ENCODE results near the gene TRAPPC11. TPM values are rescaled to one million over a fixed set of nuclear protein-coding genes. Genes with fewer than 3 reads are reported as not detected.

TRAPPC11 gene
- total and polyA plus RNA-seq, 2 of the 4 experiments (the other 2 are of a cell fraction), result 25.3 to 56.8 TPM

DNA sequence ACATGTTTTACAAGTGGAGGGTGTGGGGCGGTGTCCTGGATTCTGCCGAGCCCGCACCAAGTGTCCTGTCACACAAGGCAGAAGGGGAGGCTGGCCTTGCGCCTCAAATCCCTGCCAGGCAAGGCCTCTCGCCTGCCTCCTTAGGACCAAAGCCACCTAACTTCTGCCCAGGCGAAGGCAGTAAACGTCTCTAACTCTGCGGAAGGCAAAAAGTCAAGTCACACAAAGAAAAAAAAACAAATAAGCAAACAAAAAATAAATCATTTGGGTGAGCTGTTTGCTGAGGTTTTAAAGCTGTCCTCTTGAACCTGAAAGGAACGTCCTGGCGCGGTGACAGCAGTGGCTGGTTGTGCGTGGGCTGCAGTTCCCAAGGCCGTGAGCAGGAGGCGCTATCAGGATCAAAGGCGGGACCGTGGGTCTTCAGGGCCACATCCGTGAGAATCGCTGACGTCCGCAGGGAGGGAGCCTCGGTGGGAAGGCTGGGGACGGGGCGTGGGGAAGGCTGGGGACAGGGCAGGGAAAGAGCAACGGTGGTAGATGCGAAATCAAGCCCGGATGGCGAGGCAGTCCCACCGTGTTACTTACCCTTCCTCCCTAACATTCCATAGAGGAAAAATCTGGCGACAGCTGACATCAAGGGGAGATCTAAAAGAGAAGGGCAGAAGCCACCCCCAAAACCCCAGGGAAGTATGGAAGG is 99.1 kb downstream of the TRAPPC11 start:
- Histone ChIP-seq H3K23ac (ENCODE audit: low read depth, low read length) (no peak overlapping the region), H3K9me3 (ENCODE audit: control insufficient read depth, insufficient read depth, low read length) (no peaks in the 10 kb centered on the region), H4K20me1 (ENCODE audit: insufficient read depth, low read length) (no peaks in the 10 kb centered on the region), H2AK5ac (ENCODE audit: low read depth, low read length) (no peak overlapping the region), H3K14ac (replicated peaks; ENCODE audit: low read depth, low read length) (no peak overlapping the region), H3K4me1 (ENCODE audit: control insufficient read depth, insufficient read depth, low read length) (no peaks in the 10 kb centered on the region), H2BK20ac (ENCODE audit: low read depth, low read length) (no peak overlapping the region), H4K91ac (ENCODE audit: insufficient read depth, low read depth, low read length) (no peak overlapping the region), H3K79me1 (ENCODE audit: low read depth in 1 of 2, low read length in 2 of 2) (no peaks in the 10 kb centered on the region), H3K4ac (ENCODE audit: low read depth, low read length) (no peak overlapping the region), H3K56ac (ENCODE audit: extremely low read depth, insufficient read depth, low read length) (no peak overlapping the region), H3K27ac (ENCODE audit: insufficient read depth, low read length) (no peak overlapping the region), H3K4me3 (ENCODE audit: insufficient read depth, low read depth, low read length) (no peak overlapping the region), H3K18ac (ENCODE audit: low read depth, low read length) (no peak overlapping the region), H2AK9ac (replicated peaks; ENCODE audit: low read depth, low read length, poor library complexity) (no peak overlapping the region), H2BK15ac (ENCODE audit: low read depth, low read length) (no peak overlapping the region), H2BK5ac (ENCODE audit: low read depth, low read length, poor library complexity, severe bottlenecking) (no peak overlapping the region), H3K9ac (ENCODE audit: low read depth, low read length) (no peak overlapping the region), H3K9me1 (ENCODE audit: insufficient read depth, low read length) (no peaks in the 10 kb centered on the region), H3K4me2 (ENCODE audit: low read depth, low read length) (no peak overlapping the region), H2AFZ (replicated peaks; ENCODE audit: low read length, poor library complexity) (no peak overlapping the region), H3K36me3 (ENCODE audit: control insufficient read depth, insufficient read depth, low read length) (no peaks in the 10 kb centered on the region), H2BK120ac (ENCODE audit: low read depth, low read length) (no peak overlapping the region), H3K27me3 (ENCODE audit: control insufficient read depth, insufficient read depth, low read length) (no peaks in the 10 kb centered on the region), H4K5ac (ENCODE audit: low read depth, low read length) (no peak overlapping the region), H4K8ac (ENCODE audit: low read depth in 2 of 2, low read length in 2 of 2) (no peak overlapping the region)
- no TSS peak for BruUV-seq (replicated peaks)
- ChIA-PET CTCF (no interaction called here), POLR2A (ENCODE audit: unreplicated experiment) (no interaction called here)
- TF ChIP-seq NFE2L2 (IDR thresholded peaks at IDR 0.05; ENCODE audit: low read depth, low read length), result no peak
- TF ChIP-seq, protein P1, sequence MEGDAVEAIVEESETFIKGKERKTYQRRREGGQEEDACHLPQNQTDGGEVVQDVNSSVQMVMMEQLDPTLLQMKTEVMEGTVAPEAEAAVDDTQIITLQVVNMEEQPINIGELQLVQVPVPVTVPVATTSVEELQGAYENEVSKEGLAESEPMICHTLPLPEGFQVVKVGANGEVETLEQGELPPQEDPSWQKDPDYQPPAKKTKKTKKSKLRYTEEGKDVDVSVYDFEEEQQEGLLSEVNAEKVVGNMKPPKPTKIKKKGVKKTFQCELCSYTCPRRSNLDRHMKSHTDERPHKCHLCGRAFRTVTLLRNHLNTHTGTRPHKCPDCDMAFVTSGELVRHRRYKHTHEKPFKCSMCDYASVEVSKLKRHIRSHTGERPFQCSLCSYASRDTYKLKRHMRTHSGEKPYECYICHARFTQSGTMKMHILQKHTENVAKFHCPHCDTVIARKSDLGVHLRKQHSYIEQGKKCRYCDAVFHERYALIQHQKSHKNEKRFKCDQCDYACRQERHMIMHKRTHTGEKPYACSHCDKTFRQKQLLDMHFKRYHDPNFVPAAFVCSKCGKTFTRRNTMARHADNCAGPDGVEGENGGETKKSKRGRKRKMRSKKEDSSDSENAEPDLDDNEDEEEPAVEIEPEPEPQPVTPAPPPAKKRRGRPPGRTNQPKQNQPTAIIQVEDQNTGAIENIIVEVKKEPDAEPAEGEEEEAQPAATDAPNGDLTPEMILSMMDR (conservative IDR thresholded peaks at IDR 0.05; ENCODE audit: low read depth, low read length), result 0 out of 2 replicates have a peak, but pooled peaks have one; percentile 9
- WGBS, 2 experiments (ENCODE audit: extremely low coverage in 2 of 2, insufficient read length in 1 of 2), result 51% methylated on average over 5 of the region's 29 CpGs; no CpG with 5 or more reads in 1 of the 2 experiments
- DNase-seq, result no peak
- ATAC-seq (ENCODE audit: low read depth), result no peak
- in situ Hi-C loops (cut with MboI; ENCODE audit: low sequenced_read_pairs), result no loop called here
- intact Hi-C loops (cut with micrococcal nuclease), result no loop called here
- dilution Hi-C loops (cut with HindIII; ENCODE audit: low sequenced_read_pairs, unreplicated experiment), result no loop called here
